Fibroblast of pulmonary artery (primary cell): ENCODE measurements around the gene CDH24.

Experiments
- DNase-seq: peaks from one replicate; pipeline ENCODE4 v3.0.0-alpha.2; 2010; ENCODE audit warnings: low read depth
- H3K4me3 ChIP-seq: replicated peaks from 2 replicates; pipeline ENCODE4 v1.5.1; 2011; ENCODE audit warnings: low read depth, mild to moderate bottlenecking, control low read depth, low read length, moderate library complexity
- TF ChIP-seq, protein P1 (sequence below): IDR thresholded peaks from 2 replicates; pipeline ENCODE4 v1.5.1; 2011; ENCODE audit warnings: mild to moderate bottlenecking, control low read depth, low read length, inconsistent platforms; ENCODE audit errors: missing control alignments

CDH24 gene

DNA sequence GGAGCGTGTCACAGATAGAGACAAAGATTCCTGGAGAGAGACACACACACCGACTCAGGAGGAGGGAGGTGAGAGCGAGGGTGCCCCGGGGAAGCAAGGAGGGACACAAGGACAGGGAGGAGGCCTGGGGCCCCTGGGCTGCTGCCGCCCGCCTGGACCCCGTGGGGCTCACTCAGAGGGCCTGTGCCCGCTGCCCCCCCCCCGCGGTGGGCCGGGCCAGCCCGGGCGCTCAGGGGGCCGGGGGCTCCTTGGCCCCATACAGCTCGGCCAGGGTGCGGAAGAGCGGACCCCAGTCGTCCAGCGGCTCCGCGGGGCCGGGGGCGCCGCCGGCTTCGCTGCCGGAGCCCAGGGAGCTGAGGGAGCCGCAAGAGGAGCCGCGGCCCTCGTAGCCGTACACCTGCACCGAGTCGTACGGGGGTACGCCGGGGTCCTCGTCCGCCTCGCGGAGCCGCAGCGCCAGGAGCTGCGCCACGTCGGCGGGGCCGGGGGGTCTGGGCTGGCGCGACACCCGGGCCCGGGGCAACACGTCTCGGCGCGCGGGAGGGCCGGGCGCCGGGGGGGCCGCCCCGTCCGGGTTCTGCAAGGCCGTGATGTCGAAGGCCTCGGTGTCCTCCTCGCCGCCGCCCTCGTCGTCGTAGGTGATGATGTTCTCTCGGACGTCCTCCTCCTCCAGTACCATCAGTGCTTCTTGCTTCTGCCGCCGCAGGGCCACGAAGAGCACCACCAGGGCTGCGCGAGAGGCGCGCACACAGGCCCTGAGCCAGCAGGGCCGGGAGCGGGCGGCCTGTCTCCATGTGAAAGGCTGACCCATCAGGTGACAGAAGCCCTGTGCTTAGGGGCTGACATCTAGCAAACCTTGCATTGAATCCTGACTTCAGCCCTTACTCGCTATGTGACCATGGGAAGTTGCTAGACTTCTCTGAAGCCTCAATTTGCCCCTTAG is 9.3 kb downstream of the CDH24 start:
- DNase-seq, result no peak
- TF ChIP-seq, protein P1, sequence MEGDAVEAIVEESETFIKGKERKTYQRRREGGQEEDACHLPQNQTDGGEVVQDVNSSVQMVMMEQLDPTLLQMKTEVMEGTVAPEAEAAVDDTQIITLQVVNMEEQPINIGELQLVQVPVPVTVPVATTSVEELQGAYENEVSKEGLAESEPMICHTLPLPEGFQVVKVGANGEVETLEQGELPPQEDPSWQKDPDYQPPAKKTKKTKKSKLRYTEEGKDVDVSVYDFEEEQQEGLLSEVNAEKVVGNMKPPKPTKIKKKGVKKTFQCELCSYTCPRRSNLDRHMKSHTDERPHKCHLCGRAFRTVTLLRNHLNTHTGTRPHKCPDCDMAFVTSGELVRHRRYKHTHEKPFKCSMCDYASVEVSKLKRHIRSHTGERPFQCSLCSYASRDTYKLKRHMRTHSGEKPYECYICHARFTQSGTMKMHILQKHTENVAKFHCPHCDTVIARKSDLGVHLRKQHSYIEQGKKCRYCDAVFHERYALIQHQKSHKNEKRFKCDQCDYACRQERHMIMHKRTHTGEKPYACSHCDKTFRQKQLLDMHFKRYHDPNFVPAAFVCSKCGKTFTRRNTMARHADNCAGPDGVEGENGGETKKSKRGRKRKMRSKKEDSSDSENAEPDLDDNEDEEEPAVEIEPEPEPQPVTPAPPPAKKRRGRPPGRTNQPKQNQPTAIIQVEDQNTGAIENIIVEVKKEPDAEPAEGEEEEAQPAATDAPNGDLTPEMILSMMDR, result no peak
- no peak overlapping the region for H3K4me3 ChIP-seq

DNA sequence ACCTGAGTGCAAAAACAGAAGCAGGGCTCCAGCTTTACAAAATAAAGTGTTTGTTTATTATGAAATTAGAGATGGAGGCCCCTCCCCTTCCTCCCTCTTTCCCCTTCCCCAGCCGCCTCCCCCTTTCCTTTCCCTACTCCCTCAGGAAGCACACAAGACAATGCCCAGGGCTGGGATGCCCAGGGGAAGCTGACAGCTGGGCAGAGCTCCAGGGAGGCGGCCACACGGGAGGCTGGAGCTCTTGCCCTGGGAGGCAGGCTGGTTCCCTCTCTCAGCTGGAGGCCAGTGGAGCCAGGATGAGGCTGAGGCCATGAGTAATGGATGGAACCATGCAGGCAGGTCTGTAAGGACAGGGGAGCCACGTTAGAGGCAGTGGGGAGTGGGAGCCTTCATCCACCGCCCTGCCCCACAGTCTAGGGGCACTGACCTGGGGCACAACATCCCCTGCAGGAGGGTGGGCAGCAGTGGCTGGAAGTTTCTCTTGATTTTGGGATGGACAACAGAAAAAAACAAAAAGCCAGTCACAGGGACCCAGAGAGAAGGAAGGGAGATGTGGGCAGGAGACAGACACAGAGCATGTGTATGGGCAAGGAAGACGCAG is 10.2 kb downstream of the CDH24 start:
- peak; percentile 76 for DNase-seq
- TF ChIP-seq, protein P1, result no peak

DNA sequence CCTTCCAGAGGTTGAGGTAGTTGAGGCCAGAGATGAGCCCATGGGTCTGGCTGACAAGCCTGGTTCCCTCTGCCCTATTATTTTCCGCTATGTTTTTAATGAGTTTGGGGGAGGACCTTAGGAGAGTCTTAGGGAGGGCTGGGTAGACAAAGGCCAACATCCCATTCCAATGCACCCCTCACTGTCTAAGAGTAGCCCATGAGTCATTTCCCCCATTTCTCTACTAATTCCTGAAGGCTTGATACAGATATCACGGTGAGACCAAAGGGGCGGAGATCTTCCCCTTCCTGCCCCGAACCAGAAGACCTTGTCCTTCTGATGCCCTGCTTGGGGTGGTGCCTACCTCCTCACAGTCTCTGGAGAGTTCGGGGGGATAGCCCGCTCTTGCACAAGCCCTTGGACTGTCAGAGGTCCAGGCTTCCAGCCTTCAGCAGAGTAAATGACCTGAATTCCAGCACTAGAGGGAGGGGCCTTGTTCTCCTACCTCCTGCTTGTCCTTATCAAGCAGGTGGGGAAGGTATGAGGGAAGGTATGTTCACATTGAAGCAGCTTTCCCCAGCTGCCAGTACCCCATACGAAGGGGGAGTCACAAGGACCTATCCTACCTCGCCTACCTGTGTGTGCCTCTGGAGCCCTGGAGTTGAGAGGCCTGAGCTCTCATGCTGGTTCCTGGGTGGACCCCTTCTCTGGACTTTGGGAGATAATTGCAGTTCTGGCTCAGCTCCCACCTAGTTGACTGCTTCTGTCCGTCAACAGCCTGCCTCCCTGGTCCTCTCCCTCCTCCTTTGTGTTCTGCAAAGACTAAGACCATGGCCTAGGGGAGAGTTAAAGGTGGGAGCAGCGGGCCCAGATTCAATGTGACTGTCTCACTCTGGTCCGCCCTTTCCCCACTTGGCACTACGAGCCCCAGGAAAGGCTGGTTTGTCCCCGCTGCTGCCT is 11.6 kb downstream of the CDH24 start:
- peak; percentile 40 for DNase-seq
- no peak overlapping the region for H3K4me3 ChIP-seq
- TF ChIP-seq, protein P1, result no peak

More for the DNA sequence above, 10.2 kb downstream of the CDH24 start:
- no peak overlapping the region for H3K4me3 ChIP-seq

DNA sequence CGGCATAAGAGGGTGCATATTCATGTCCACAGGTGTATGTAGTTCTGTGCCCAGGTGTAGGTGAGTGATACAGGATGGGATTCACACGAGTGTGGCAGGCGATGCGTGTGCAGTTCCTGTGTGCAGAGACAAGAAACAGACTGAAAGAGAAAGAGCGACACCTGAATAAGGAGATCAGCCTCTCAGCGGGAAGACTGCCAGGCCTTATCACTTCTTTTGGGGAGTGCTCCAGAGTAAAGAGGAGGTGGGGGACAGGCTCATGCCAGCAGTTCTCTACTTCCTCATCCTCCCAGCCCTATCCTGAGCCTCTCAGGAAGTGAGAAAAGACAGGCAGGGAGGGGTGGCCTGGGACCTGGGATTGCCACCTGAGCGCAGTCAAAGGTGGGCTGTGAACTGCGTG is 12.5 kb downstream of the CDH24 start:
- no peak for DNase-seq
- TF ChIP-seq, protein P1, result no peak

DNA sequence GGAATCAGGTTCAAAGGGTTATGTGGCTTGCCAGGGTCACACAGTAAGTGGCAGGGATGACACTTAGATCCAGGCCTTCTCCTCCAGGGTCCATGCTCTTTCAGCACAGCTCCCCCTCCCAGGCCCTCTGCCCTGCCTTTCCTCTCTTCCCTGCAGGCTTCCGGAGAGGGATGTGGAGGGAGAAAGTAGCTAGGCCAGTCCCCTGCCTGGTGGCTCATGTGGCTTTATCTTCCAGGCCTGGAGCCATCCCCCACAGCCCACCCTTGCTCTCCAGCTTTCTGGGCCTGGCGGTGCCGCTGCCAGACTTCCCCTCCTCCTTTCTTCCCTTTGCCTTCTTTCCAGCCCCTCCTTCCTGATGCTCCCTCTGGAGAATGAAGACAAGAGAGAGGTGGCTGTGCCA is 13.6 kb downstream of the CDH24 start:
- no peak for DNase-seq
- TF ChIP-seq, protein P1, result no peak
- no peak overlapping the region for H3K4me3 ChIP-seq

More for the DNA sequence above, 12.5 kb downstream of the CDH24 start:
- H3K4me3 ChIP-seq, result no peak overlapping the region

DNA sequence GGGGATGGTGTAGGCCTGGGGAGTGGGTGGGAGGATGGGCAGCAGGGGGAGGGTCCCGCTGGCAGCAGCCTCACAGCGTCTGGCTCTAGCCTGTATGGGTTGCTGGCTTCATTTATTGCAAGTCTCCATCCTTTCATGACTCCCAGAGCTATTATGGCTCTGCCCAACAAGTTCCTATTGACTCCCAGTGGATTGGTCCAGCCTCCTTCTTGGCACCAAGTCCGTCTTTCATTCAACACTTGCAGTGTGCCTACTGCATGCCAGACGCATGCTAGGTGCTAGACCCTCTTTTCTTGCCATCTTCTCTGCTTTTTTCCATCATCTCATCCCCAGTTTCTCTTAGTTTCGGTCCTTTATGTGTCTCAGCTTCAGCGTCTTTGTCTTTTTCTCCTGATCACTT is 14.2 kb downstream of the CDH24 start:
- DNase-seq, result no peak

More for the DNA sequence above, 14.2 kb downstream of the CDH24 start:
- no peak overlapping the region for H3K4me3 ChIP-seq
- TF ChIP-seq, protein P1, result no peak
